ENCODE data around the gene CNOT9. TPM values are rescaled to one million over a fixed set of nuclear protein-coding genes. Genes with fewer than 3 reads are reported as not detected.

Gene CNOT9
- polyA plus RNA-seq, 1 donor from 2014 or later = 16.7 TPM

DNA sequence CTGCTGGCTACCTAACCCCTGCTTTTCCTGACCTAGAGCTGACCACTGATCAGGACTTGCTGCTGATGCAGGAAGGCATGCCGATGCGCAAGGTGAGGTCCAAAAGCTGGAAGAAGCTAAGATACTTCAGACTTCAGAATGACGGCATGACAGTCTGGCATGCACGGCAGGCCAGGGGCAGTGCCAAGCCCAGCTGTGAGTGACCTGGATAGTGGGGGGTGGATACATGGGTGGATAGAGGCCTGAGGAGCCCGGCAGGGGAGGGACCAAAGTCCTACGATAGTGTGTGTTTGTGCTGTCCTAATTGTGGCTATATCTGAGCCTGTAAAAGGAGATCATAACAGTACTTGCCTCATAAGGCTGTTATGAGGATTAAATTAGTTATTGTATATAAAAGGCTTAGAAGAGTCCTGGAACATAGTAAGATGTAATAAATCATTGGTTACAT lies 47.3 kb downstream of the CNOT9 start:
- Mint-ChIP-seq H3K27ac (no peak overlapping the region), H3K4me3 (no peak overlapping the region), H3K36me3 (no peaks in the 10 kb centered on the region), H3K9me3 (peaks cover 0 to 1% (median 0%) of the 10 kb centered on the region in 3 donors), H3K4me1 (no peaks in the 10 kb centered on the region), H3K27me3 (peaks cover 4% of the 10 kb centered on the region)

DNA sequence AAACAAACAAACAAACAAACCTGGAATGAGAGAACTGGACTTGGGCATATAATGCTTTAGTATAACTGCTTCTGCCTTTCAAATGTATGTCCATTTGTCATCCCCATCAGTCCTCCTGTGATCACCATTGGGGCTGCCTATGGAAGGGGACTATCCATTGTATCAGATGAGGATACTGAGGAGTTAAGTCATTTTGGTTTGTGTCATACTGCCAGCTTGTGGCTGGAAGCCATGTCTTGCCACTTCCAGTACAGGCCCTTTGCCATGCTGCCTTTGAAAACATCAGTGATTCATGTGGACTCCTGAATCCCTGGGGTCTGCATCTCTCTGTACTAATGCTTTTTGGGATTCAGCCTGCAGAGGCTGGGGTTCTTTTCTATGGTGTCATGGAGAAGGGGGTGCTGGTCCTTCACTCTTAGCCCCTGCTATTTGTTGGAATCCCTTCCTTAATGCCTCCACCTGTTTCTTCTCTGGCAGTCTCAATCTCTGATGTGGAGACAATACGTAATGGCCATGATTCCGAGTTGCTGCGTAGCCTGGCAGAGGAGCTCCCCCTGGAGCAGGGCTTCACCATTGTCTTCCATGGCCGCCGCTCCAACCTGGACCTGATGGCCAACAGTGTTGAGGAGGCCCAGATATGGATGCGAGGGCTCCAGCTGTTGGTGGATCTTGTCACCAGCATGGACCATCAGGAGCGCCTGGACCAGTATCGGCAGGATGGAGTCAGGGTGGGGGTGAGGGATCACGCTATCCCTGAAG lies 49.6 kb downstream of the CNOT9 start:
- Mint-ChIP-seq H3K4me3 (no peak overlapping the region), H3K9me3 (peaks cover 0 to 1% (median 0%) of the 10 kb centered on the region in 3 donors), H3K36me3 (no peaks in the 10 kb centered on the region), H3K27ac (no peak overlapping the region), H3K27me3 (no peaks in the 10 kb centered on the region), H3K4me1 (peaks cover 0 to 2% (median under 1%) of the 10 kb centered on the region in 3 donors)

DNA sequence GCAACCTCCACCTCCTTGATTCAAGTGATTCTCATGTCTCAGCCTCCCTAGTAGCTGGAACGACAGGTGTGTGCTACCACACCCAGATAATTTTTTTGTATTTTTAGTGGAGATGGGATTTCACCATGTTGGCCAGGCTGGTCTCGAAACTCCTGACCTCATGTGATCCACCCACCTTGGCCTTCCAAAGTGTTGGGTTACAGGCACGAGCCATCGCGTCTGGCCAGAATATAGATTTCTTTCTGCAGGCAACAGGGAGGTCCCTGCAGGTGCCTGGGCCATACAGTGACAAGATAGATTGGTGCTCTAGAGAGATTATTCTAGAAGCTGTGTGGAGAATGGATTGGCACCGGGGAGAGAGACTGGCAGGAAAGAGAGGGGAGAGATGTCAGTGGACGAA lies 52.4 kb downstream of the CNOT9 start:
- Mint-ChIP-seq H3K4me1 (peaks cover 0 to 2% (median 2%) of the 10 kb centered on the region in 3 donors), H3K36me3 (no peaks in the 10 kb centered on the region), H3K9me3 (no peaks in the 10 kb centered on the region), H3K27me3 (no peaks in the 10 kb centered on the region), H3K27ac (no peak overlapping the region), H3K4me3 (no peak overlapping the region)

DNA sequence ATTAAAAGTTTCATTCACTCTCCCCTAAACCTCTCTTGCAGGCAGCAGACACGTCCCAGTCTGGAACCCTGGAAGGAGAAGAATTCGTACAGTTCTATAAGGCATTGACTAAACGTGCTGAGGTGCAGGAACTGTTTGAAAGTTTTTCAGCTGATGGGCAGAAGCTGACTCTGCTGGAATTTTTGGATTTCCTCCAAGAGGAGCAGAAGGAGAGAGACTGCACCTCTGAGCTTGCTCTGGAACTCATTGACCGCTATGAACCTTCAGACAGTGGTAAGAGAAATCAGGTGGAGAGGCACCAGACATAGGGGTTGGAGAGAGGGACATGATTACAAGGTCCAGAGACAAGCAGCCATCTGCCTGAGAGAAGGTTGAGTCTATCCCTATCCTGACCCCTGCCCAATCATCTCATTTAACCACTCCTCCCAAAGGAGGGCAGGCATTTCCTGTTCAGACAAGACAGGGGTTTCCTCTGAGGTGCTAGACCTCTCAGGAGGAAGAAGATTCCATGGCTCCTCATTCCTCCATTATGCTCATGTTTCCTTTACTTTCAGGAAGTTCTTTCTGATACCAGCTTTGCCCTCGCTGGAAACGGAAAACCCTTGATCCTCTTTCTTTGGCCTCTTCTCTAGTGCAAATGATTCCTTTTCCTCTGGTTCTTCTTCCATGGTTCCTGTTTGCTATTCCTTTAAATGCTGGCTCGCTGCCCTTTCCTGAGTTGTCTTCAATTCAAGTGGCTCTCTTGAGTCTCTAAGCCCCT lies 54.1 kb downstream of the CNOT9 start:
- Mint-ChIP-seq H3K4me1 (peaks cover 0 to 2% (median 2%) of the 10 kb centered on the region in 3 donors), H3K9me3 (no peaks in the 10 kb centered on the region), H3K36me3 (no peaks in the 10 kb centered on the region), H3K4me3 (no peak overlapping the region), H3K27ac (no peak overlapping the region), H3K27me3 (no peaks in the 10 kb centered on the region)

DNA sequence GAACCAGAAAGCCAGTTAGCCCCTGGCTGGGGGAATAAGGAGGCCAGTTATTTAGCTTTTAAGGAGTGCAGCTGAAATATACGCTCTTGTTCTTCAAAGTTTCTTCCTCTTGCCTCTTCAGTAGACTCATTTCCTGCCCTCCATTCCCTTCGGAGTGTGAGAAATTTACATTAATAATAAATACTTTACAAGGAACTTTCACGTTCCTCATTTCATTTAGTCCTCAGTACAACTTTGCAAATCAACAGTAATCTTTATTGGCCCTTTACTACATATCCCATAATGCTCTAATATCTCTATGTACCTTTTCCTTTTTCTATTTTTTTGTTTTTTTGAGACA lies 54.7 kb downstream of the CNOT9 start:
- Mint-ChIP-seq H3K27ac (peak overlapping the region in 1 of 3 donors; percentile 71), H3K4me3 (no peak overlapping the region)

GRCh38 chr2:218626369-218626768 lies 57.7 kb downstream of the CNOT9 start:
- no peaks in the 10 kb centered on the region for H3K27me3 Mint-ChIP-seq
- peaks cover 0 to 2% (median 2%) of the 10 kb centered on the region in 3 donors for H3K4me1 Mint-ChIP-seq
- no peak overlapping the region for H3K27ac Mint-ChIP-seq
- no peaks in the 10 kb centered on the region for H3K36me3 Mint-ChIP-seq
- no peak overlapping the region for H3K4me3 Mint-ChIP-seq
- H3K9me3 Mint-ChIP-seq = no peaks in the 10 kb centered on the region

More for the DNA sequence above, 54.7 kb downstream of the CNOT9 start:
- H3K4me1 Mint-ChIP-seq = peaks cover 0 to 2% (median 2%) of the 10 kb centered on the region in 3 donors
- no peaks in the 10 kb centered on the region for H3K36me3 Mint-ChIP-seq
- H3K9me3 Mint-ChIP-seq = no peaks in the 10 kb centered on the region
- no peaks in the 10 kb centered on the region for H3K27me3 Mint-ChIP-seq

DNA sequence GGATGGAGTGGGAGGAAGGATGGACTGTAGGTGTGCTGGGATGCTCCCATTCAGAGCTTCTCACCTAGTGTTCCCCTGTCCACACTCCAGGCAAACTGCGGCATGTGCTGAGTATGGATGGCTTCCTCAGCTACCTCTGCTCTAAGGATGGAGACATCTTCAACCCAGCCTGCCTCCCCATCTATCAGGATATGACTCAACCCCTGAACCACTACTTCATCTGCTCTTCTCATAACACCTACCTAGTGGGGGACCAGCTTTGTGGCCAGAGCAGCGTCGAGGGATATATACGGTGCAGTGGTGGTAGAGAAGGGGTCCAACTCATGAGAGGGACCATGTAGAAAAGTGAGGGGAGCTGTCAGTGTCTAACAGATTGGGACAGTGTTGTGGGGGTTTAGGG lies 59.3 kb downstream of the CNOT9 start:
- peaks cover 0 to 2% (median 2%) of the 10 kb centered on the region in 3 donors for H3K4me1 Mint-ChIP-seq
- H3K36me3 Mint-ChIP-seq = peaks cover 2% of the 10 kb centered on the region
- no peaks in the 10 kb centered on the region for H3K27me3 Mint-ChIP-seq
- no peak overlapping the region for H3K4me3 Mint-ChIP-seq
- no peak overlapping the region for H3K27ac Mint-ChIP-seq
- no peaks in the 10 kb centered on the region for H3K9me3 Mint-ChIP-seq

DNA sequence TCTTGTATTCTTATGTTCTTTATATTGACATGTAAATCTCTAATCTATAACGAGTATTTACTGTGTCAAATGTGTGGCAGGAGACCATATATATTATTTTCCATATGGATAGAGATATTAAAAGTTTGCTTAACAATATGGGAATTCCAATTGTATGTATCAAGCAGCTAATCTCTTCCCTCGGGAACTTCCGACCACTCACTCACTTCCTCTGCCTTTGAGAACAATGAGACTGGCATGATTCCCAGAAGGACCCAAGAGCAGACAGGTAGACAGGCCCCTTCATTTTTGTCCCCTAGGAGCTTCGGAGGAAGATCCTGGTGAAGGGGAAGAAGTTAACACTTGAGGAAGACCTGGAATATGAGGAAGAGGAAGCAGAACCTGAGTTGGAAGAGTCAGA lies 63.2 kb downstream of the CNOT9 start:
- Mint-ChIP-seq H3K9me3 (no peaks in the 10 kb centered on the region), H3K27ac (no peak overlapping the region), H3K27me3 (no peaks in the 10 kb centered on the region), H3K36me3 (peaks cover 2% of the 10 kb centered on the region), H3K4me3 (no peak overlapping the region), H3K4me1 (no peaks in the 10 kb centered on the region)

DNA sequence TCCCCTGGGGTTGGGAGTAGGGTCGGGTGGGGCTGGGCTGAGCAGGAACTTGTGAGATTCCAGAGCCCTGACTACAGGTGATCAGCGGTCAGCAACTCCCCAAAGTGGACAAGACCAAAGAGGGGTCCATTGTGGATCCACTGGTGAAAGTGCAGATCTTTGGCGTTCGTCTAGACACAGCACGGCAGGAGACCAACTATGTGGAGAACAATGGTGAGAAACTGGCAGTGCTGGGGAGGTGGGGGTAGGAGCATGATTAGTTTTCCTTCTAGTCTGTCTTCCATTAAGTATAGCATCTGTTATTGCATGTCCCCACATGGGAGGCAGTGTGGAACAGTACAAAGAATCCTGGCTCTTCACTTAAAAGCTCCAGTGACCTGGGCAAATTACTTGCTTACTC lies 67.1 kb downstream of the CNOT9 start:
- no peaks in the 10 kb centered on the region for H3K9me3 Mint-ChIP-seq
- H3K27ac Mint-ChIP-seq = no peak overlapping the region
- no peaks in the 10 kb centered on the region for H3K27me3 Mint-ChIP-seq
- H3K36me3 Mint-ChIP-seq = peaks cover 2% of the 10 kb centered on the region
- no peaks in the 10 kb centered on the region for H3K4me1 Mint-ChIP-seq
- H3K4me3 Mint-ChIP-seq = no peak overlapping the region

DNA sequence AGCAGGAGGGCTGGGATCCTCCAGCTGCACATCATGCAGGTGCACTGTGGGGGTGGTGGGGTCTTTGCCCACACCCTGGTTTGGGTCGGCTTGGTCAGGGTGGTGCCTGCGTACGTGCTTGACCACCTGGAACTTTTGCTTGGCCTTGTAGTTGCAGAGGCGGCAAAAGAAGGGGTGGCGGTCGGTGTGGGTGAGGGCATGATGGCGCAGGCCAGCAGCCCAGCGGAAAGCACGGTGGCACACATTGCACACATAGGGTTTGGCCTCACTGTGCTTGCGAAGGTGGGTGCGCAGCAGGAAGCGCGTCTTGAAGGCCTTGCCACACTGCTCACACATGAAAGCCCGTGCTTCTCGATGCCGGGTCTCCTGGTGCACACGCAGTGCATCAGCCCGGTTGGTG lies 69.7 kb downstream of the CNOT9 start:
- Mint-ChIP-seq H3K4me1 (no peaks in the 10 kb centered on the region), H3K27ac (no peak overlapping the region), H3K4me3 (no peak overlapping the region), H3K27me3 (no peaks in the 10 kb centered on the region), H3K9me3 (no peaks in the 10 kb centered on the region), H3K36me3 (no peaks in the 10 kb centered on the region)

DNA sequence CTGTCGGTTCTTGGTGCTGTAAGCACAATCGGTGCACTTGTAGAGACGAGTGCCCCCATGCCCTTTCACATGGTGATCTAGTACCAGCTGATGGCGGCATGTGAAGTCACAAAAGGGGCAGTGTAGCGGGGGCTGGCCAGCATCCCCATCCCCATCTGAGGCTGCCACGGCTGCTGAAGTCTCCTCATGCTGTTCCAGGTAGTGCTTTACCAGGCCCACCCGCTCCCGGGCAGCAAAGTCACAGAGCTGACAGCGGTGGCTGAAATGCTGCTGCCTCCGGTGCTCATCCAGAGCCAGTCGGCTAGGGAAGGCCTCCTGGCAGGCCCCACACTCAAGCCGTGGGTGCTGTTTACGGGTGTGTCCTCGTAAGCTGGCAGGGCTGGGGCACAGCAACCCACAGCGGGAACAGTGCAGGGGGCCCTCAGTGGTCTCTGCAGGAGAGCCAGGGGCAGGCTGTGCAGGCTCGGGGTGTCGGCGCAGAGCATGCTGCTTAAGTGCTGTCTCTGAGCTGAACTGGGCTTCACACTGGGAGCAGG lies 73.5 kb downstream of the CNOT9 start:
- Mint-ChIP-seq H3K4me1 (no peaks in the 10 kb centered on the region), H3K27me3 (no peaks in the 10 kb centered on the region), H3K27ac (no peak overlapping the region), H3K4me3 (no peak overlapping the region), H3K36me3 (no peaks in the 10 kb centered on the region), H3K9me3 (no peaks in the 10 kb centered on the region)

- H3K4me1 Mint-ChIP-seq = no peaks in the 10 kb centered on the region
- H3K4me3 Mint-ChIP-seq = no peak overlapping the region
- no peaks in the 10 kb centered on the region for H3K36me3 Mint-ChIP-seq
- H3K27ac Mint-ChIP-seq = no peak overlapping the region
- no peaks in the 10 kb centered on the region for H3K9me3 Mint-ChIP-seq
- H3K27me3 Mint-ChIP-seq = no peaks in the 10 kb centered on the region
Observed at GRCh38 chr2:218642786-218643185, 74.1 kb downstream of the CNOT9 start.

GRCh38 chr2:218643751-218644310 lies 75.2 kb downstream of the CNOT9 start:
- Mint-ChIP-seq H3K36me3 (no peaks in the 10 kb centered on the region), H3K9me3 (no peaks in the 10 kb centered on the region), H3K4me1 (peaks cover 0 to 5% (median 3%) of the 10 kb centered on the region in 3 donors), H3K4me3 (no peak overlapping the region), H3K27me3 (no peaks in the 10 kb centered on the region), H3K27ac (no peak overlapping the region)

DNA sequence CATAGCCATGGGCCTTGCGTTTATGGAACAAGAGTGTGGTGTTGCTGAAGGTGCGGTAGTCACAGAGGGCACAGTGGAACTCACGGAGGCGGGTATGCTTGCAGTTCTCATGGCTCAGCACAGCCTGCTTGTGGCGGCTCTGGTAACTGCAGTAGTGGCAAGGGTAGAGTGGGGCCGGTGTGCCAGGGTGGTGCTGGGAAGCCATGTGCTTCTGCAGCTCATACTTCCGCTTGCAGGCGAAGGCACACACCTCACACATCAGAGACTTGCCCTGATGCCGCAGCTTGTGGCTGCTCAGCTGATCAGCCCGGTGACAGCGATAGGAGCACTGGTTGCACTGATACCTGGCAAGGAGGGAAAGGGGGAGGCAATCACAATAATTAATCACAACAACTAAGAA lies 76.1 kb downstream of the CNOT9 start:
- H3K36me3 Mint-ChIP-seq = no peaks in the 10 kb centered on the region
- peaks cover 0 to 5% (median 3%) of the 10 kb centered on the region in 3 donors for H3K4me1 Mint-ChIP-seq

GRCh38 chr2:218645126-218645525 lies 76.5 kb downstream of the CNOT9 start:
- Mint-ChIP-seq H3K4me1 (peaks cover 0 to 5% (median 3%) of the 10 kb centered on the region in 3 donors), H3K27ac (no peak overlapping the region), H3K4me3 (no peak overlapping the region), H3K36me3 (no peaks in the 10 kb centered on the region), H3K27me3 (no peaks in the 10 kb centered on the region), H3K9me3 (no peaks in the 10 kb centered on the region)

More for the DNA sequence above, 76.1 kb downstream of the CNOT9 start:
- Mint-ChIP-seq H3K27me3 (no peaks in the 10 kb centered on the region), H3K9me3 (no peaks in the 10 kb centered on the region), H3K27ac (no peak overlapping the region), H3K4me3 (no peak overlapping the region)

All from IgD-negative memory B cell (primary cell).